ENCODE measurements around the gene NALCN.

GRCh38 chr13:101013245-101013644 is 403.1 kb downstream of the NALCN start:
- no peak for TF ChIP-seq GATA2 (IDR thresholded peaks at IDR 0.05; ENCODE audit: low read depth, low read length)
- TF ChIP-seq GATA3 (IDR thresholded peaks at IDR 0.05; ENCODE audit: low read depth, low read length) = no peak
